Fibroblast of upper back skin (primary cell): ENCODE measurements around the gene SYCP2L.
A peak's percentile ranks its signal among the peaks of the same experiment; 100 is the strongest.
"Not testable (repeated sequence)": the region's sequence is repeated elsewhere in the genome, so short reads cannot be mapped to it uniquely, and the experiment has no call there.

Experiments
- DNase-seq: peaks from one replicate; pipeline ENCODE4 v3.0.0-alpha.2; 2013

SYCP2L gene

DNA sequence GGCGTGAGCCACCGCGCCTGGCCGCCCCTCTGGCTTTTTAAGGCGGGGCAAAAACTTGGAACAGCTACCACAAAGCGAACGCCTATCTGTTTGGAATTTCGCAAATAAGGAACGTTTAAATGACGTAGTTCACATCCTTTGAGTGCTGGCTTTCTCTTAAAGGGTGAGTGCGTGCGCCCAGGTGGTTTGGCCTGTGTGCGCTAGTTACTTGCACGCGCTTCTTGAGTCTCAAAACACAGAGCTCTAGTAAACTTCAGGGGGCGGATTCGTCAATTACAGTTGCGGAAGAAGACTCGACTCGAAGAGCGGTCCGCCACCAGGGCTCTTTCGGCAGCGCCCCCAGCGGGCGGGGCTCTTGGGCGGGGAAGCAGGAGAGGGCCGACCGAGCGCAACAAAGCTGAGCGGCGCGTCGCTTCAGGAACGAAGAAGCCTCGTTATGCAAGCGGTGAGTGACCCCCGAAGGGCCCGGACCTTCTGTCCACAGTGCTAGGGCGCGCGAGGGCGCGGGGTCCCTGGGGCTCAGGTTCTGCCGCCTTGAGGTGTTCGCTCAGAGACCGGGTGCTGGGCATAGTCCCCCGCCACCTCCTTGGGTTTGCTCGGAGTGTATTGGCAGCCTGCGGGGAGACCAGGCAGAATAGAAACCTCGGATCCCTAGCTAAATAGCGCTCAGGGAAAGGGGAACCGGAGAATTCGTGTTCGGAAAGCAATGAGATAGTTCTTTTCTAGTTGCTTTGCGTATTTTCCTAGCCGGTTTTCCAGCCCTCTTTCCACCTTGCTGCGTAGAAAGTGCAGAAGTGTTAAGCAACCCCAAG, at the start of gene SYCP2L:
TSS of gene SYCP2L (plus strand) at position 362 of the 812 bp plus-strand sequence. CDS start at position 437, 75 bp downstream.
- DNase-seq: peak; percentile 48

DNA sequence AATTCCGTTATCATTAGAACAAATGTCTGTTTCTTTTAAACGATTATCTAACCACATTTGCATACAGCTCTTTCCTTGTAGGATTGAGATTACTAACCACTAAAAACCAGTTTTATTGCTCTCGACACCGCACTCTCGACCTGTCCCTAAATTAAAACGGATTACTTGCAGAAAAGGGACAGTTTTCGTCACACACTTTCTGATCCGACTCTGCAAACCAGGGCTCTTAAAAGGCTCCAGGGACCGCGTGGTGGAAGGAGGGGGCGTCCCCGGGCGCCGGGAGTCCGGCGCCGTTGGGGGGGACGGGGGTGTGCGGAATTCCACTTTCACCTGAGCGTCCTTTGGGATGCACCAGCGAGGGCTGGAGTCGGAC, 49.2 kb upstream of the SYCP2L start:
- no peak for DNase-seq

- DNase-seq: peak; percentile 65
Measured at GRCh38 chr6:10837995-10838793, 48.7 kb upstream of the SYCP2L start, which contains the start of gene MAK. Gene MAK (minus strand): TSS chr6:10838539. CDS start chr6:10830648, 7,891 bp downstream.

DNA sequence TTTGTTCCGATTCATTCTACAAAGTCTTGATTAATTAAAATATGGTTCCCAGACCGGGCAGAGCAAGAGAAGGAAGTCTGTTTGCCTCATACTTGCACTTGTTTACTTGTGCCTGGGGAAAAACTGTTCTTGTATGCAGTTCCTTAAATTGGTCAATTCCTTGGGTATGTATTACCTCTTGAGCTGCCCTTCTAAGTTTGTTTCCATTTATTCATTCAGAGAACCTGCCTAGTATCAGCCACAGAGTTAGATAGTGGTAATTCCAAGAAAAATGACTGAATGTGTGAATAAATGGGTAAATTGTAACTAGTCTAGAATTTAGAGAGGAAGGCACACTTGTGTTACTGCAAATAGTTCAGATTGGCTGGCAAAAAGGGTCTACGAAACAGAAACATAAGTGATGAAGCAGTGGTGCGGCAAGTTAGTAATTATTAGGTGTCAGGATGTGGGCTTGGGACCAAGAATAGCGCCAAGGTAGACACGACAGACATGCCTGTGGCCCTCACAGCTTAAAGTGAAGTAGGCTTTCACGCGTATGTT, 48.0 kb upstream of the SYCP2L start:
- no peak for DNase-seq

- DNase-seq: no peak
Measured at GRCh38 chr6:10843554-10843953, 43.3 kb upstream of the SYCP2L start.

GRCh38 chr6:10847684-10848083, 39.2 kb upstream of the SYCP2L start:
- no peak for DNase-seq

DNA sequence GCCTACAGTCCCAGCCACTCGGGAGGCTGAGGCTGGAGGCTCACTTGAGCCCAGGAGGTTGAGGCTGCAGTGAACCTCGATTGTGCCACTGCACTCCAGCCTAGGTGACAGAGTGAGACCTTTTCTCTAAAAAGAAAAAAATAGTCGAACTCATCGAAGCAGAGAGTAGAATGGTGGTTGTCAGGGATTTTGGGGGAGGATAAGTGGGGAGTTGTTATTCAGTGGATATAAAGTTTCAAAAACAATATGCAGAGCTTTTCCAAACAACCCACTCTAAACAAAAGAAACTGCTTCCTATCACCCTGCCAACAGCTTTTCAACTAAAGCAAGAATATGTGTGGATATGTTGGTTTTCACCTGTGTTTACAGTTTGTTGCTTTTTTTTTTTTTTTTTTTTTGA, 37.0 kb upstream of the SYCP2L start:
- DNase-seq: no peak

GRCh38 chr6:10850728-10851127, 36.1 kb upstream of the SYCP2L start:
- no peak for DNase-seq

DNA sequence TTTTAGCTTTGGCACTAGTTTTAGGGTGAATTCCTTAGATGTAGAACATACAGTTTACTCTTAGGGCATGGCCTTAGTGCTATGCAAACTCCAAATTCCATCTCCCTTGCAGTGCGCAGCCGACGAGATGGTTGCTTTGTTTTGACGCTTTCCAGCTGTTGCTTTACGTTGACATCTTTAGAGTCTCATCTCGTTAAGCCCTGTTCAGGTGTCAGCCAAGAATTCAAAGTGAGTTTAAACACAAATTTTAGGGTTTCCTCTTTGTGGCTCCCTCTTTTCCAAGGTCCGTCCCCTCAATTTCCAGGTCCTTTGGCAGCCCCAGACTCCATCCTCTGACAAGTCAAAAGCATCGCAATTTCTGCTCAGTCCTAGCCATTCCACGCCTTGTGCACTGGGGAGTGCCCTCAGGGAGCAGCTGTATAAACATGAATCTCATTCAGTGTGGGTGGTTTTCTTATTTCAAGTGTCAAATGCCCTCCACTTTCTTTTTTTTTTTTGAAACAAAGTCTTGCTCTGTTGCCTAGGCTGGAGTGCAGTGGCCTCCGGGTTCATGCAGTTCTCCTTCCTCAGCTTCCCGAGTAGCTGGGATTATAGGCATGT, 34.4 kb upstream of the SYCP2L start:
- DNase-seq: no peak

DNA sequence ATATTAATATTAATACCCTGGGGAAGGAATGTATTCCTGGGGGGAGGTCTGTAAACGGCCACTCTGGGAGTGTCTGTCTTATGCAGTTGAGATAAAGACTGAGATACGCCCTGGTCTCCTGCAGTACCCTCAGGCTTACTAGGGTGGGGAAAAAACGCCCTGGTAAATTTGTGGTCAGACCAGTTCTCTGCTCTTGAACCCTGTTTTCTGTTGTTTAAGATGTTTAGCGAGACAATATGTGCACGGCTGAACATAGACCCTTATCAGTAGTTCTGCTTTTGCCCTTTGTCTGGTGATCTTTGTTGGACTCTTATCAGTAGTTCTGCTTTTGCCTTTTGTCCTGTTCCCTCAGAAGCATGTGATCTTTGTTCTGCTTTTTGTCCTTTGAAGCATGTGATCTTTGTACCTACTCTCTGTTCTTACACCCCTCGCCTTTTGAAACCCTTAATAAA, 33.0 kb upstream of the SYCP2L start:
- not testable (repeated sequence) for DNase-seq

DNA sequence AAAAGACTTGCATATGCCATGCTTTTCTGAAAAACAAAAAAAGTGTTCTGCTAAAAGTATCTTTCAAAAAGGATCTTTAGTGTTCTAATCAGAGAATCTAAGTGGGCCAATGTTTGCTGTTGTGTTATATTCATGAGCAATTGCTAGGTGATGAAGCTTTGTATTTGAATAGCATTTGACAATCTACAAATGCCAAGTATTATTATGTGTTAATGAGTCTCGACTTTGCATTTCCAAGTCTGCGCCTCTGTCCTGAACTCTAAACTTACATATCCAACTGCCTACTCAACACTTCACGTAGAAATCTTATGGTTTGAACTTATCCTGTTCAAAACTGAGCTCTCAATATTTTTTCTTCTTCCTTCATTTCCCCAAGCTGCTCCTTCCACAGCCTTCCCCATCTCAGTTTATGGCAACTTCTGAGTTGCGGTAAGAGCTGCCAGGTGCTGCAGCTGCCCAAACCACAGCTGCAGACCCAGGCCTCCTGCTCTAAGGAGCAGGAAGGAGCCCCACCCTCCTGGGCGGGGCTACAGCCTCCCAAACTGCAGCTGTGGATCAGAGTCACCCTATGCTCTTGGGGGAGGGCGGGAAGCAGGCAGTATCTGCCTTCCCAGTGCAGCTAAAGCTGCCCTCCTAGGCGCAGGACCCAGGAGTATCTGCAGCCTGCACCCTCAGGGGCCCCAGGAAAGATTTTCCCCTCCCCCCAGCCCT, 31.8 kb upstream of the SYCP2L start:
- no peak for DNase-seq

DNA sequence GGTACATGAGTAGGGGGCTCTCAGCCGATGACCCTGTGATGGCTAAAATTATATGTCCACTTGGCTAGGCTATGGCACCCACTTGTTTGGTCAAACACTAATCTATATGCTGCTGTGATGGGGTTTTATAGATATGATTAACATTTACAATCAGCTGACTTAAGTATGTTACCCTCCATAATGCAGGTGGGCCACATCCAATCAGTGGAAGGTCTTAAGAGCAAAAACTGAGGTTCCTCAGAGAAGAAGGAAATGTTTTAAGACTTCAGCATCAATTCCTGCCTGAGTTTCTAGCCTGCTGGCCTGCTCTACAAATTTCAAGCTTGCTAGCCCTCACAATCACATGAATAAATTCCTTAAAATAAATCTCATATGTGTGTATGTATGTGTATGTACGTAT, 29.6 kb upstream of the SYCP2L start:
- no peak for DNase-seq

GRCh38 chr6:10861086-10861485, 25.8 kb upstream of the SYCP2L start:
- no peak for DNase-seq

DNA sequence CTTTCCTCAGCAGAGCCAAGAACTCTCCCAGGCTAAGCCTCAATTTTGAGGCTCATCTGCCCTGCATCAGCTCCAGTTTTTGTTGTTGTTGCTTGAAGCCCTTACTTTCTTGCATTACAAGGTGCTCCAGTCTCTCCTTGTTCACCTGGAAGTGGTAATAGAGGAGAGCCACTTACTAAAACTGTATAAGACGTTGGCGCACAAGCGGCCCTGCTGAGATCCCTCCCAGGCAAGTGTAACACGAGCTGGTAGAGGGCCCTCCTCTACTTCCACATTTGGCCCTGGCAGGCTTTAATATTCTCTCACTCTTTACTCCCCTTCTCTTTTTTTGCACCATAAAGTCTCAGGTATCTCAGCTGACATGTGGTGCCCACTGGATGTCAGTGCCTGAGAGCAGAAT, 24.5 kb upstream of the SYCP2L start:
- DNase-seq: no peak

DNA sequence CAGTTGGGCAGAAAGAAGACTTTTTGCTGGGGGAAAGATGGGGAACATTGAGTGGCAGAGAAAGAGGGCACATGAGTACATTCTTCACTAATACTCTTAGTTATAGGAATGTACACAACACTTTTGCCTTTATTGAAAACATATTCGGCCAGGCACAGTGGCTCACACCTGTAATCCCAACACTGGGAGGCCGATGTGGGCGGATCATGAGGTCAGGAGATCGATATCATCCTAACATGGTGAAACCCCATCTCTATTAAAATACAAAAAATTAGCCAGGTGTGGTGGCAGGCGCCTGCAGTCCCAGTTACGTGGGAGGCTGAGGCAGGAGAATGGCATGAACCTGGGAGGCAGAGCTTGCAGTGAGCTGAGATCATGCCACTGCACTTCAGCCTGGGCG, 23.8 kb upstream of the SYCP2L start:
- DNase-seq: not testable (repeated sequence)

DNA sequence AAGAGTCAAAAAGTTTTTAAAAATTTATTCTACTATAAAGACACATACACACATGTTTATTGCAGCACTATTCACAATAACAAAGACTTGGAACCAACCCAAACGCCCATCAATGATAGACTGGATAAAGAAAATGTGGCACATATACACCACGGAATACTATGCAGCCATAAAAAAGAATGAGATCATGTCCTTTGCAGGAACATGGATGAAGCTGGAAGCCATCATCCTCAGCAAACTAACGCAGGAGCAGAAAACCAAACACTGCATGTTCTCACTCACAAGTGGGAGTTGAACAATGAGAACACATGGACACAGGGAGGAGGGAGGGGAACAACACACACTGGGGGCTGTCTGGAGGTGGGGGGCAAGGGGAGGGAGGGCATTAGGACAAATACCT, 20.1 kb upstream of the SYCP2L start:
- DNase-seq: not testable (repeated sequence)

- DNase-seq: no peak
Measured at GRCh38 chr6:10867952-10868351, 18.9 kb upstream of the SYCP2L start.

DNA sequence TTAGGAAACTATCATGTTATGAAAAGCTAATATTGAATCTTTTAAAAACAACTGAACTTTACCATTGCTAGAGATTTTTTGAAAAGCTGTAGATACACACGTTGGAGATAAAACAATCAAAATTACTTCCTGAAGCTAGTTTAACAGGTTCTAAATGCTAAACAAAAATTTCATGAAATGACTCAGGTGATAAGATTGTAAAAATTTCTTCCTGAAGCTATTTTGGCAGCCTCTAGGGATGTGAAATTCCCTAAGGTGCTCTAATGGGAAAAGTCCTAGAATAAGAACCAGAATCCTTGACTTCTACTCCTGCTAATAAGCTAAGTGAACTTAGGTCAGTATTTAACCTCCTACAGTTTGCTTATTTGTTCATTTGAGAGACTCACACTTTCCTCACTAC, 13.5 kb upstream of the SYCP2L start:
- no peak for DNase-seq

- no peak for DNase-seq
Measured at GRCh38 chr6:10874207-10874606, 12.6 kb upstream of the SYCP2L start.

DNA sequence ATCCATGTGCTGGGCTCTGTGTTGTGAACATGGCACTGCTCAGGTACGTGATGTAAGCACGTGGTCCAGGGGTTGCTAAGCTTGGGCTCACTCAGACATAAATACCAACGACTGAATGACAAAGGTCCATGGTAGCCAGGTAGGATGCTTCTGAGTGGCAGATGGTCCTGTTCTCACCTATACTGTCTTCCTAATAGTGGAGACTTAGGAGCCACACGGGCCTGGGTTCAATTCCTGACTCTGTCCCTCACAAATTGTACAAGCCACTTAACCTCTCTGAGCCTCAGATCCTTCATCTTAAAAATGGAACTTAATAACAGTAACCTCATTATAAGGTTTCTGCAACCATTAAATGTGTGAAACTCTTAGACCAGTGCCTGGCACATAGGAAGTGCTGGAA, 11.8 kb upstream of the SYCP2L start:
- DNase-seq: no peak

DNA sequence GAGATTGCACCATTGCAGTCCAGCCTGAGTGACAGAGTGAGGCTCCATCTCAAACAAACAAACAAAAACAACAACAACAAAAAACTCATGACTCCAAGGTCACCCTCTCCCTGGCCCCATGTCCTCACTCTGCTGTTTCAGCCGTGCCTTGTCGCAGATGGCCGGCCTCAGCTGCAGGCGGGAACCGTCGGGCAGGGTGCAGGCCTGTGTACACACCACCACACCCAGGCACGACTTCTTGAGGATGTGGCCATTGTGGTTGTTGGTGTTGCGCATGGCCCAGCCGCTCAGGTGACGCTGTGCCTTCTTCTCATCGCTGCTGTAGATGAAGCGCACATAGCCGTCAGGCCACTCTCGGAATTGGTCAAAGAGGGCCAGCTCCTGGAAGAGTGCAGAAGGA, 9.8 kb upstream of the SYCP2L start:
- no peak for DNase-seq

- no peak for DNase-seq
Measured at GRCh38 chr6:10877871-10878270, 9.0 kb upstream of the SYCP2L start.

DNA sequence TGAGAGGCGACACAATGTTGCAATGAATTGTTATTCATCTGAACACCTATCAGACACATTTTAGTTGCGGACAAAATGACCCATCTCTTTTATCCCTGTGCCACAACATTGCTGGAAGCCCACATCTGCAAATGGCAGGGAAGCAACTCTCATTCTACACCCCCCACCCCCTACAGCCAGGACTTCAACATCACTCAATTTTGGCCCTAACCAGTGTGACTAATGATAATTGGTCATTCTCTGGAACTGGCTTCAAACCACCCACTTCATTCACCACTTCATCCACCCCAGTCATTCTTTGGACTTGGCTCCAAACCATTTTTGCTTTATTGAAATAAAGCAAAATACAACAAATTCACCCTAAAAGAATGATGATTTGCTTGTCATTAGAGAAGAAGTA, 6.5 kb upstream of the SYCP2L start:
- DNase-seq: no peak
